Measurements from ENCODE around the gene KCTD16. TPM values are rescaled to one million over a fixed set of nuclear protein-coding genes. Genes with fewer than 3 reads are reported as not detected.

Gene KCTD16
- total and polyA plus RNA-seq, 2 experiments from 2014 or later = 0.45 to 3.4 TPM

DNA sequence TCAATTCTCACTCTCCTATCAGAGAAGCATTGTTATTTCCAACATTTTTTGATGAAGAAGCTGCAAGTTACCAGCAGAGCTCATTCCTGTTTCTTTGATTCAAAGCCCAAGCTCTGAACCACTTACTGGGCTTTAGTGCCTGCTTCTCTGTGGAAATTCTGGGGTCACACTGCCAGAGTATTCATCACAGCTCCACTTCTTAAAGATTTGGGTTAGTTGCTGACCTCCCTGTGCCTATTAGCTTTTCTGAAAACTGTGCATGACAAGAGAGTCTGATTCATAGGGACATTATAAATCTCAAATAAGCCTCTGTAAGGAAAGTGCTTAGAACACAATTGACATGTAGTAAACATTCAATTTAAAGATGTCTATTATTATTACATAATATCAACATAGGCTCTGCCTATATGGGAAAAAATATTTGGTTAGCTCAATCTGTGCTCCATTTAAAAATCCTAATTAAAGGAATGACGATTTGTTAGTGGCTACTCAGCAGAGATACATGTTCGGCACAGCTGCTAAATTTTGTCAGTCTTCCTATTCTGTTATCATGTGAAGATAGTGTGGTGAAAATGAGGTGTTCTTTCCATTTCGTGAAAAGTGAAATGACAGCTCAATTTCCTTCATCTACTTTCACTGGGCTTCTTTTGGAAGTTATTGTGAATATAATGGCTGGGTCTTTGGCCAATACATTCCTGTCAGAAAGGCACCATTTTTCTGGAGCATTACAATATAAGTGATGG, 293.0 kb downstream of the KCTD16 start:
- H2AFZ ChIP-seq = no peak overlapping the region
- 73% methylated on average over 3 of the region's 3 CpGs for WGBS (ENCODE audit: low lambda C conversion rate, missing lambda C conversion rate)
- TF ChIP-seq EZH2 (IDR thresholded peaks at IDR 0.05; ENCODE audit: borderline replicate concordance) (no peak), EZH2phosphoT487 (IDR thresholded peaks at IDR 0.05; ENCODE audit: low read depth, severe bottlenecking, unreplicated experiment) (no peak)
- TF ChIP-seq, protein P1, sequence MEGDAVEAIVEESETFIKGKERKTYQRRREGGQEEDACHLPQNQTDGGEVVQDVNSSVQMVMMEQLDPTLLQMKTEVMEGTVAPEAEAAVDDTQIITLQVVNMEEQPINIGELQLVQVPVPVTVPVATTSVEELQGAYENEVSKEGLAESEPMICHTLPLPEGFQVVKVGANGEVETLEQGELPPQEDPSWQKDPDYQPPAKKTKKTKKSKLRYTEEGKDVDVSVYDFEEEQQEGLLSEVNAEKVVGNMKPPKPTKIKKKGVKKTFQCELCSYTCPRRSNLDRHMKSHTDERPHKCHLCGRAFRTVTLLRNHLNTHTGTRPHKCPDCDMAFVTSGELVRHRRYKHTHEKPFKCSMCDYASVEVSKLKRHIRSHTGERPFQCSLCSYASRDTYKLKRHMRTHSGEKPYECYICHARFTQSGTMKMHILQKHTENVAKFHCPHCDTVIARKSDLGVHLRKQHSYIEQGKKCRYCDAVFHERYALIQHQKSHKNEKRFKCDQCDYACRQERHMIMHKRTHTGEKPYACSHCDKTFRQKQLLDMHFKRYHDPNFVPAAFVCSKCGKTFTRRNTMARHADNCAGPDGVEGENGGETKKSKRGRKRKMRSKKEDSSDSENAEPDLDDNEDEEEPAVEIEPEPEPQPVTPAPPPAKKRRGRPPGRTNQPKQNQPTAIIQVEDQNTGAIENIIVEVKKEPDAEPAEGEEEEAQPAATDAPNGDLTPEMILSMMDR (IDR thresholded peaks at IDR 0.05; ENCODE audit: poor library complexity) = no peak
- no peak for DNase-seq (ENCODE audit: low spot score)
- no peaks in the 10 kb centered on the region for H3K79me2 ChIP-seq
- no peaks in the 10 kb centered on the region for H4K20me1 ChIP-seq (ENCODE audit: insufficient read depth, poor library complexity, severe bottlenecking)
- no peak overlapping the region for H3K4me2 ChIP-seq
- no peak overlapping the region for H3K4me3 ChIP-seq
- no peaks in the 10 kb centered on the region for H3K27me3 ChIP-seq
- no peaks in the 10 kb centered on the region for H3K4me1 ChIP-seq (ENCODE audit: insufficient read depth)
- no peak overlapping the region for H3K27ac ChIP-seq
- H3K9me2 ChIP-seq (replicated peaks; ENCODE audit: insufficient read depth) = no peaks in the 10 kb centered on the region
- H3K36me3 ChIP-seq (replicated peaks; ENCODE audit: insufficient read depth, low read depth) = no peaks in the 10 kb centered on the region
- H3K9me3 ChIP-seq (ENCODE audit: low read depth) = no peaks in the 10 kb centered on the region

DNA sequence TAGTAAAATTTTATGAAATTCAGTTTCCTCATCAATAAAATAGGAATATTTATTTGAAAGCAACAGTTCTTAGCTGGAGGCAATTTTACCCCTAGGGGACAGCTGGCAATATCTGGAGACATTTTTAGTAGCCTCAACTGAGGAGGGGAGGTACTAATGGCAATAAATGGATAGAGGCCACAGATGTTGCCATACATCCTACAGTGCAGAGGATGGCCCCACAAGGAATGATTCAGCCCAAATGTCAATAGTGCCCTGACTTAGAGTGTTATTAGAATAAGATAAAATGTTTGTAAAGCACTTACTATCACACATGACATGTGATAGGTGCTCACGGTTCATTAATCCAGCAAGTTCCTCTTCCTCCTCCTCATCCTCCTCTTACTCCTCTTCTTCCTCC, 293.6 kb downstream of the KCTD16 start:
- H3K27me3 ChIP-seq = no peaks in the 10 kb centered on the region
- H3K36me3 ChIP-seq (replicated peaks; ENCODE audit: insufficient read depth, low read depth) = no peaks in the 10 kb centered on the region
- TF ChIP-seq, protein P1 (IDR thresholded peaks at IDR 0.05; ENCODE audit: poor library complexity) = no peak
- TF ChIP-seq EZH2 (IDR thresholded peaks at IDR 0.05; ENCODE audit: borderline replicate concordance) (no peak), EZH2phosphoT487 (IDR thresholded peaks at IDR 0.05; ENCODE audit: low read depth, severe bottlenecking, unreplicated experiment) (no peak)
- H3K4me1 ChIP-seq (ENCODE audit: insufficient read depth) = peaks cover 6% of the 10 kb centered on the region
- H3K9me2 ChIP-seq (replicated peaks; ENCODE audit: insufficient read depth) = no peaks in the 10 kb centered on the region
- H3K27ac ChIP-seq = no peak overlapping the region
- H3K9me3 ChIP-seq (ENCODE audit: low read depth) = no peaks in the 10 kb centered on the region
- no peaks in the 10 kb centered on the region for H4K20me1 ChIP-seq (ENCODE audit: insufficient read depth, poor library complexity, severe bottlenecking)
- WGBS (ENCODE audit: low lambda C conversion rate, missing lambda C conversion rate) = 58% methylated on average over 1 of the region's 1 CpG
- no peaks in the 10 kb centered on the region for H3K79me2 ChIP-seq
- no peak overlapping the region for H3K4me3 ChIP-seq
- no peak for DNase-seq (ENCODE audit: low spot score)
- no peak overlapping the region for H2AFZ ChIP-seq
- no peak overlapping the region for H3K4me2 ChIP-seq

DNA sequence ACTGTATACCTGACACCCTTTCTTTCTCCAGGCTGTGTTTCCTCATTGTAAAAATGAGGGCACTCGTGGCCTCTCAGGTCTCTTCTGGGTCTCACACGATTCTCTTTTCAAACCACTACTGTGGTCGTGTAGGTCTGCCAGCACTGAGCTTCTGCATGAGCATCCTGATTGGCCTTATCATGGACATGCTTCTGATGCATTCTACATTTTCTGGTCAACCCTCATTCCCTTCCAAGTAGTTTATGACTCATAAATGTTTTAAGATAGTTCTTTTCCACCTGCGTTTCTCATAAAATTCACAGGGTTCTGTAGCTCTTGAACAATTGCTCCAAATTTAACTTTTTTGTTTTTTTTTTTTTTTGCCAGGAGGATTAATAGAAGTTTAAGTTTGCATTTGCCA, 294.8 kb downstream of the KCTD16 start:
- DNase-seq (ENCODE audit: low spot score) = no peak
- no peak overlapping the region for H2AFZ ChIP-seq
- no peak for TF ChIP-seq EZH2phosphoT487 (IDR thresholded peaks at IDR 0.05; ENCODE audit: low read depth, severe bottlenecking, unreplicated experiment)
- TF ChIP-seq EZH2 (IDR thresholded peaks at IDR 0.05; ENCODE audit: borderline replicate concordance) = no peak
- TF ChIP-seq, protein P1 (IDR thresholded peaks at IDR 0.05; ENCODE audit: poor library complexity) = no peak
- no peak overlapping the region for H3K4me3 ChIP-seq
- H3K4me1 ChIP-seq (ENCODE audit: insufficient read depth) = peaks cover 6% of the 10 kb centered on the region
- H3K36me3 ChIP-seq (replicated peaks; ENCODE audit: insufficient read depth, low read depth) = no peaks in the 10 kb centered on the region
- H4K20me1 ChIP-seq (ENCODE audit: insufficient read depth, poor library complexity, severe bottlenecking) = no peaks in the 10 kb centered on the region
- WGBS (ENCODE audit: low lambda C conversion rate, missing lambda C conversion rate) = 67% methylated on average over 4 of the region's 4 CpGs
- no peaks in the 10 kb centered on the region for H3K27me3 ChIP-seq
- H3K27ac ChIP-seq = no peak overlapping the region
- no peaks in the 10 kb centered on the region for H3K79me2 ChIP-seq
- no peak overlapping the region for H3K4me2 ChIP-seq
- no peaks in the 10 kb centered on the region for H3K9me3 ChIP-seq (ENCODE audit: low read depth)
- H3K9me2 ChIP-seq (replicated peaks; ENCODE audit: insufficient read depth) = no peaks in the 10 kb centered on the region
